WTC11 (cell line): ENCODE measurements around the gene USP54.

Experiments
- CTCF ChIP-seq: fragments of 200-600 bp; IDR thresholded peaks from 2 replicates; pipeline ENCODE4 v1.8.0; 2022; ENCODE audit warnings: antibody characterized with exemption
- ESRRA ChIP-seq: sonication (generic); formaldehyde crosslinking; IDR thresholded peaks from 2 replicates; pipeline ENCODE4 v1.8.1; 2022; ENCODE audit warnings: mild to moderate bottlenecking, missing genetic modification reagents, borderline replicate concordance
- ZBTB21 ChIP-seq: sonication (generic); formaldehyde crosslinking; IDR thresholded peaks from 2 replicates; pipeline ENCODE4 v1.8.1; 2023; ENCODE audit warnings: mild to moderate bottlenecking, missing genetic modification reagents, borderline replicate concordance

GRCh38 chr10:73497623-73498022 is 93.5 kb downstream of the USP54 start:
- TF ChIP-seq ESRRA: no peak
- TF ChIP-seq CTCF: no peak
- TF ChIP-seq ZBTB21: no peak
